ENCODE results near the gene NAT10. TPM values are rescaled to one million over a fixed set of nuclear protein-coding genes. Genes with fewer than 3 reads are reported as not detected.

Gene NAT10
- total RNA-seq, 4 donors from 2014 or later = 25.2 to 37.0 (median 27.9) TPM

GRCh38 chr11:34120651-34121050 lies 15.2 kb downstream of the NAT10 start:
- intact Hi-C loops (cut with DNase I; ENCODE audit: low total_unique reads) = no loop called here
- DNase-seq (ENCODE audit: low spot score in 2 of 2) = no peak
- WGBS, 2 donors = 93 to 94% methylated on average over 4 of the region's 4 CpGs
- H3K4me3 ChIP-seq (ENCODE audit: low read depth, poor library complexity, severe bottlenecking) = no peak overlapping the region
- no peak for TF ChIP-seq CTCF (IDR thresholded peaks at IDR 0.05)
- TF ChIP-seq POLR2A (IDR thresholded peaks at IDR 0.05) = no peak

GRCh38 chr11:34124885-34125668 lies 19.6 kb downstream of the NAT10 start:
- intact Hi-C loops (cut with DNase I; ENCODE audit: low total_unique reads) = no loop called here
- no peak for DNase-seq (ENCODE audit: low spot score in 2 of 2)
- no peak for TF ChIP-seq CTCF (IDR thresholded peaks at IDR 0.05)
- no peak for TF ChIP-seq POLR2A (IDR thresholded peaks at IDR 0.05)
- WGBS, 2 donors = 85 to 87% methylated on average over 4 of the region's 4 CpGs
- no peak overlapping the region for H3K4me3 ChIP-seq (ENCODE audit: low read depth, poor library complexity, severe bottlenecking)

- TF ChIP-seq CTCF (IDR thresholded peaks at IDR 0.05) (no peak), POLR2A (IDR thresholded peaks at IDR 0.05) (no peak)
- H3K4me3 ChIP-seq (ENCODE audit: low read depth, poor library complexity, severe bottlenecking) = no peak overlapping the region
- intact Hi-C loops (cut with DNase I; ENCODE audit: low total_unique reads) = no loop called here
- no peak for DNase-seq (ENCODE audit: low spot score in 2 of 2)
- WGBS, 2 donors = 92 to 93% methylated on average over 12 of the region's 12 CpGs
Observed at GRCh38 chr11:34126959-34127848, 21.8 kb downstream of the NAT10 start.

- TF ChIP-seq CTCF (IDR thresholded peaks at IDR 0.05) (no peak), POLR2A (IDR thresholded peaks at IDR 0.05) (no peak)
Observed at GRCh38 chr11:34128824-34129223, 23.4 kb downstream of the NAT10 start.

GRCh38 chr11:34132261-34132965 lies 27.0 kb downstream of the NAT10 start:
- TF ChIP-seq CTCF (IDR thresholded peaks at IDR 0.05) (no peak), POLR2A (IDR thresholded peaks at IDR 0.05) (no peak)
- WGBS, 2 donors = 91 to 93% methylated on average over 4 of the region's 4 CpGs
- intact Hi-C loops (cut with DNase I; ENCODE audit: low total_unique reads) = no loop called here
- no peak for DNase-seq (ENCODE audit: low spot score in 2 of 2)
- no peak overlapping the region for H3K4me3 ChIP-seq (ENCODE audit: low read depth, poor library complexity, severe bottlenecking)

More at GRCh38 chr11:34128824-34129223, 23.4 kb downstream of the NAT10 start:
- H3K4me3 ChIP-seq (ENCODE audit: low read depth, poor library complexity, severe bottlenecking) = no peak overlapping the region
- no peak for DNase-seq (ENCODE audit: low spot score in 2 of 2)
- WGBS, 2 donors = 98 to 99% methylated on average over 3 of the region's 3 CpGs
- intact Hi-C loops (cut with DNase I; ENCODE audit: low total_unique reads) = no loop called here
